Urothelium cell line (cell line): Measurements from ENCODE around the gene ORC5.
"Not testable (repeated sequence)": the region's sequence is repeated elsewhere in the genome, so short reads cannot be mapped to it uniquely, and the experiment has no call there.

Experiments
- DNase-seq: peaks from one replicate; pipeline ENCODE4 v3.0.0; 2011; ENCODE audit warnings: low spot score, mixed read lengths
- FAIRE-seq: peaks from 2 replicates; lab custom pipeline; 2011; peaks lifted over from hg19 to GRCh38; lab: Jason Lieb, UNC

The ORC5 gene

GRCh38 chr7:104196161-104196560 lies 11.7 kb downstream of the ORC5 start:
- FAIRE-seq: no peak
- DNase-seq: no peak

DNA sequence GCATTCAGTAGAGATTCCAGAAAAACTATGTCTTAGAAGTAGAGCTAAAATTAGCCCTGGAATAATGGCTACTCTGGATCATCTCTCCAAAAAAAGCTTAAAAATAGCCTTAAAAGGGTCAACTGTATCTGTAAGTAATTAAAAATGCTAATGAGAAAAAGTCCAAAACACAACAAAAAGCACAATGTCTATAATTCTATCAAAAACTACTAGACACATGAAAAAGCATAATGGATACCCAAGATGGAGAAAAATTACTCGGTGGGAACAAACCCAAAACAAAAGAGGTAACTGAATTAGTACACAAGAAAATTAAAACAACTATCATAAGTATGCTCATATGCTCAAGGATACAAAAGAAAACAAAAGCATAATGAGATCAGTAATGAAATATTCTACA lies 15.4 kb downstream of the ORC5 start:
- no peak for FAIRE-seq
- no peak for DNase-seq

- DNase-seq: no peak
- no peak for FAIRE-seq
Observed at GRCh38 chr7:104185346-104185745, 22.5 kb downstream of the ORC5 start.

- FAIRE-seq: no peak
Observed at GRCh38 chr7:104179178-104179577, 28.6 kb downstream of the ORC5 start.

GRCh38 chr7:104177565-104178083 lies 30.2 kb downstream of the ORC5 start:
- not testable (repeated sequence) for DNase-seq, FAIRE-seq

More at GRCh38 chr7:104179178-104179577, 28.6 kb downstream of the ORC5 start:
- no peak for DNase-seq

GRCh38 chr7:104176332-104176731 lies 31.5 kb downstream of the ORC5 start:
- FAIRE-seq (no peak), DNase-seq (no peak)

DNA sequence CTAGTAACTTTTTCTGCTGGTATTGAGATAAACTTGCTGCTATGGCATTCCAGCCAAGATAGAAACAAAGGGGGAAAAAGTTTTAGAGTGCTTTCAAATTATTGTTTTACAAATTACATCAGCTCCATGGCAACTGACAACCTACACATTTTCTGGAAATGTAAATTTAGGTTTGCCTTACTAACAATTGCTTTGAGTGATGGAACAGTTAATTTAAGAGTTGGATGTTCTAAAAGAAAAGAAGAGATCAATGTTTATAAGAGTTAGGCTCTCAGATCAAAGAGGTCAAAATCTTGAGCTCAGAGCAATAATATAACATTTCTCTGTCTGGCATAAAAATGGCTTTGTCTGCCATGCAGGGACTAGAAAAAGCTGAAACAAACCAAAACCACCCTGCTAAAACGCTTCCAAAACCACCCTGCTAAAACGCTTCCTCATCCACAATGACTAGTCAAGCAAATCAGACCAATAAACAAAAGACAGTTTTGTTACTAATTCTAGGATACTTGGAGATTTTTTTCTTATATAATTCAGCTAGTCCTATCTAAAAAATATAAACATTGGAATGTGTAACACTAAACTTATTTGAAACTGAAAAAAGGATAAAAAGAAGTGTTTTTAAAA lies 32.3 kb downstream of the ORC5 start:
- no peak for DNase-seq
- FAIRE-seq: no peak

DNA sequence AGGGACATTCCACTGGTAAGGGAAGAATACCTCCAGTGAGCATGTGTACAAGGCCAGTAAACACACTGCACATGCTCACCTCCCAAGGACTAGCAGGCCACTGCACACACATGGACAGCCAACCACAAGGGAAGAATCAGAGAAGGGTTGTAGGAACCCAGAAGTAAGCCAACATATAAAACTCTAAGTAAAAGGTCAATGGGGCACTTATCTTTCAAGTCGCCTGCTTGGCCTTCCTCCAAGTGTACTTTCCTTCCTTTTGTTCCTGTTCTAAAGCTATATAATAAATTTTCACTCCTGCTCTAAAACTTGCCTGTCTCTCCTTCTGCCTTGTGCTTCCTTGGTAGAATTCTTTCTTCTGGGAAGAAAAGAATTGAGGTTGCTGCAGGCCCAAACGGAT lies 33.0 kb downstream of the ORC5 start:
- DNase-seq (no peak), FAIRE-seq (no peak)

- DNase-seq: no peak
- no peak for FAIRE-seq
Observed at GRCh38 chr7:104162081-104162480, 45.7 kb downstream of the ORC5 start.

DNA sequence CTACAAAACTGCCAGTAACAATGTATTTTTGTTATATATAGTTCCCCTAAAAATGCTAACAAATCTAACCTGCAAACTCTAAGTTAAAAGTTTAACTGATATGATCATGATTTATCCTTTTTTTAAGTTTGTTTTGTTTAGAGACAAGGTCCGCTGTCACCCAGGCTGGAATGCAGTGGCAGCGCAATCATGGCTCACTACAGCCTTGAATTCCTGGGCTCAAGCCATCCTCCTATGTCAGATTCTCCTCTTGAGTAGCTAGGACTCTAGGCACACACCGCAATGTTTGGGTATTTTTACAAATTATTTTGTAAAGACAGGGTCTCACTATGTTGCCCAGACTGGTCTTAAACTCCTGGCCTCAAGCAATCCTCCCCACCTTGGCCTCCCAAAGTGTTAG lies 46.6 kb downstream of the ORC5 start:
- FAIRE-seq (no peak), DNase-seq (no peak)

DNA sequence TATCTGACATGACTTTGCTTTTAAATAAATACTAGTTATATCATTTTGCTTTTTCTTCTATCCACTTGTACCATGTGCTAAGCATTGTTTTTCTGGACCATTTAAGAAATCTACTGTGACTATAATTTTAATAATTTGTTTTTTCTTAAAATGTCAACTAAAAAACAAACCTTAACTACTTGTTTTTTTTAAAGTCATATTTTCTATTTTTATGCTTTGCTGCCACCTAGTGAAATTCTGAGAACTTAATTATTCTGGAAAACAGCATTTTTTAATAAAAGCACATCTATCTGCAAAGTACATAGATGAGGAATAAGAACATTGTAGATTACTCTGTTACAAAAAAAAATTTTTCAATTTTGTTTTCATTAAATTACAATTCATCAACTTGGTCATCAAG lies 47.4 kb downstream of the ORC5 start:
- DNase-seq: no peak
- FAIRE-seq: no peak

DNA sequence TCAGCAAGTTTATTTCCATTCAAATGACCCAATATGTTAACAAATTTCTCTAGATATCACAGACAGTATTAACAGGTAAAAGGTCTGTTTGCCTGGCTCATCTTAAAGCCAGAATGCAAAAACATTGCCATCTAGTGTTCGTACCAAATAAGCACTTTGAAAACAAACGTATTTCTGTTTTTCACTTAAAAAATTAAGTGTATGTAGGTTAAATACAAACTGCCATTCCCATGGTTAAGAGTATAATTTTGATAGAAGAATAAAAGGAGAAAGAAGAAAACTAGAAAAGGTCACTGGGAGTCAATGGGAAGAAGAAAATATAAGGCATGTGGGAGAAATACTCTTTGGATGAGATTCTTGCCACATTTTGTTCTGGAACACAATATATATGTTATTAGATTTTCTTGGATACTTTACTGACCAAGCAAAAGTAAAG lies 51.0 kb downstream of the ORC5 start:
- DNase-seq (peak; percentile 11), FAIRE-seq (no peak)

DNA sequence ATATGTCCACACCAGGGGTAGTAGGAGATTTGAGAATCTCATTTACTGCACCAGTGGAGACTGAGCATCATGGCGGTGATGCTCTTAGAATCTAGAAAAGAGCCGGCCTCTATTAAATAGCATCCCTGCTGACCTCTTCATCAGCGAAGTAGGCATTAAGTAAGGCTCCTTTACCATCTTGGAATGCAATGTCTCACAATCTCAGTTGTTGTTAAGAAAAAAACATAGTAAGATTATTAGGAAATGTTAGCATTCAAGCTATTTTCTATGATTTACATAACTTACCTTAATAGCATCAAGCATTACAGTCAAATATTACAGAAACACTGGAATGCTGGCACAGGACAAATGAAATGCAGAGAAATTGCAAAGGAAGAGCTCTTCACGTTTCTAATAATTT lies 54.5 kb downstream of the ORC5 start:
- no peak for FAIRE-seq
- DNase-seq: no peak

DNA sequence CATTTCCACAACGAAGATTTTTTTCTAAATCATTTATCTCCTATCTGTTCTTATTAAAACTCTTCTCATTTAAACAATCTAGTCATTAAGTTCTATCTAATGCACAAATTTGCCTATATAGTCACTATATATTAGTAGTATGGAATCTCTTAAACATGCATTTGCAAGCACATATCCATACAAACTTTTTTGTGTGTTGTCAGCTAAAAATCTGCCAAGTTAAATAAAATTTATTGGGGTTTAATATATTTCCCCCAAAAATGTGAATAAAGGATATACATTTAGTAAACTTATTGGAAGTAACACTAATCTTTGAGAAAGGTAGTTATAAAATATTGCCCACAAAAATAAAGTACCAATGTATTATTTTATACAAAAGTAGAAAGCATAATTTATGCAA lies 55.3 kb downstream of the ORC5 start:
- FAIRE-seq (no peak), DNase-seq (no peak)

DNA sequence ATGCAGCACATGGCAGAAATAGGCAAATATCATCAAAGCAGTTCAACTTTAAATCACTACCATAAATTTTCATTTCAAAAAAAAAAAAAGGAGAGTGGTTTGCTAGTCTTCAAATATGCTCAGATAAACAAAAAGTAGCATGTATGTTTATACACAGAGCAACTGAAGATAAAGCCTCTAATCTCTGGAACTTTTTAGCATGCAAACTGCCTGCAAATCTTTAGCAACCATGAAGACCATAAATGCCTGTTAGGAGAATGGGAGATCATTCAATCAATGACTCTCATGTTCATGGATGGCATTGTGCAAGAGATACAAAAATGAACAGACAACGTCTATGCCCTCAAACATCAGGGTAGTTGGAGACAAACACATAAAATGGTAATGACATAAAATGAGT lies 57.3 kb downstream of the ORC5 start:
- DNase-seq (no peak), FAIRE-seq (no peak)

- FAIRE-seq: no peak
- DNase-seq: no peak
Observed at GRCh38 chr7:104149822-104150221, 58.0 kb downstream of the ORC5 start.

DNA sequence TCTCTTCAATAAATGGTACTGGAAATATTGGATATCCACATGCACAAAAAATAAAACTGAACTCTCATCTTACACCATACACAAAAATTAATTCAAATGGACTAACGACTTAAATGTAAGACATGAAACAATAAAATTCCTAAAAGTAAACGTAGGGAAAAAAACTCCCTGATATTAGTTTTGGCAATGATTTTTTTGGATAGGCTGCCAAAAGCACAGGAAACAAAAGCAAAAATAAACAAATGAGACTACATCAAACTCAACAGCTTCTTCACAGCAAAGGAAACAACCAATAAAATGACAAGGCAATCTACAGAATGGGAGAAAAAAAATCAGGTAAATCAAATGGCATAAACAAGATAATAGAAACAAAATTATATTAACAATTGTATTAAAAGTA lies 65.7 kb downstream of the ORC5 start:
- FAIRE-seq (no peak), DNase-seq (no peak)

DNA sequence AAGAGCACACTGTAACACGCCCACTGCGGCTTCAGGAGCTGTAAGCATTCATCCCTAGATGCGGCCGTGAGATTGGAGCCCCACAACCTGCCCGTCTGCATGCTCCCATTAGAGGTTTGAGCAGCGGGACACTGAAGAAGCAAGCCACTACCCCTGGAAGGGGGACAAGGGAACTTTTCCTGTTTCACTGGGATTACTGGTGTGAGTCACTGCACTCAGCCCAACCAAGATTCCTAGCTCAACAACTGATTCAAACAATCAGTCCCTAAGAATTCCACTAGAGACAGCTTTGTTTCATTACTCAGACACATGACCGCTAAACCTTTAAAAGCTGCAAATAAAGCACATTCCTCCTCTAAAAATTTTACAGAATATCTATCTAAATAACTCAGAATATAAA lies 69.8 kb downstream of the ORC5 start:
- DNase-seq: peak; percentile 16
- no peak for FAIRE-seq

GRCh38 chr7:104137511-104137910 lies 70.3 kb downstream of the ORC5 start:
- FAIRE-seq: no peak
- no peak for DNase-seq

DNA sequence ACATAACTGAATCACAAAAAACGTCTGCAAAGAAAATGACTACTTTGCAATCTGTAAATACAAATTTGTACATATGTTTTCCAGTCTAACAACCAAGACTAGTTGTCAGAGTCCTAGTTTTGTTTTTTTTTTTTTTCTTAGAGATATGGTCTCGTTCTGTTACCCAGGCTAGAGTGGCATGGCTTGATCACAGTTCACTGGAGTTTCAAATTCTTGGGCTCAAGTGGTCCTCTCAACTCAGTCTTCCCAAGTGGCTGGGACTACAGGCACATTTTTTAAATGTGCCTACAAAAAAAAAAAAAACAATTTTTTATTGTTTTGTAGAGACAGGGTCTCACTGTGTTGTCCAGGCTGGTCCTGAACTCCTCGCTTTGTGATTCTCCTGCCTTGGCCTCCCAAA lies 70.8 kb downstream of the ORC5 start:
- DNase-seq: no peak
- FAIRE-seq: no peak

DNA sequence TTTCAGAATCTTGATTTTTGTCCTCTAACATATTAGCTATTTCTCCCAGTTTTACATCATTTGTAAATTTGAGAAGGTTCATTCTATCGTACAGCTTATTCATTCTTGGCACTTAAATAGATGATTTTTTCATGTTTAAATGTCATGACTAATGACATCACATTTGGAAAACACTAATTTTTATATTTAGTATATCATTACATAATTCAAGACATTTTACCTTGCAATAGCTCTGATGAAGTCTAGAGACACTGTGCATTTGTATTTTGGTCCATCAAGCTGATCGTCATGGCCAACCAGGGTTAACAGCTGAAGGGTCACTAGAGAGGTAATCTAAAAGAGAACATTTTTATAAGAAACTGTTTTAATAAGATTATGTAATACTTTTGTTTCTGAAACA lies 71.3 kb downstream of the ORC5 start:
- no peak for FAIRE-seq
- no peak for DNase-seq

- no peak for DNase-seq
- no peak for FAIRE-seq
Observed at GRCh38 chr7:104135760-104136558, 71.9 kb downstream of the ORC5 start.
